Measurements from ENCODE around the gene ADGRF3. TPM values are rescaled to one million over a fixed set of nuclear protein-coding genes. Genes with fewer than 3 reads are reported as not detected.
"Not testable (repeated sequence)": the region's sequence is repeated elsewhere in the genome, so short reads cannot be mapped to it uniquely, and the experiment has no call there.

ADGRF3 gene
- total RNA-seq, 1 experiment from 2014 or later = 0.09 TPM

DNA sequence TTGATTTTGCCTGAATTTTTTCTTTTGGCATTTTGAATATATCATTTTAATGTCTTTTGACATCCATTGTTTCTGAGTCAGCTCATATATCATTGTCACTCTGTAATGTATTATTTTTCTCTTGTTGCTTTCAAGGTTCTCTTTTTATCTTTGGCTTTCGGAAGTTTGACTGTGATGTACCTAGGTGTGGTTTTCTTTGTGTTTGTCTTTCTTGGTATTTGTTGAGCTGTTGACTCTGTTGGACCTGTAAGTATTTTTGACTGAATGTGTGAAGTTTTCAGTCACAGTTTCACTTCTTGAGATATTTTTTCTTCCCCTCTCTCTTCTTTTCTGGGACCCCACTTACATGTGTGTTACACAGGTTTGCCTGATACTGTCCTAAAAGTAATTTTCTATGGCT, 30.2 kb upstream of the ADGRF3 start:
- Histone ChIP-seq H3K27me3 (ENCODE audit: insufficient read depth, low read length) (no peaks in the 10 kb centered on the region), H3K27ac (ENCODE audit: insufficient read length, low read depth, low read length) (no peak overlapping the region), H4K5ac (ENCODE audit: insufficient read length, low read depth, low read length) (no peak overlapping the region), H4K20me1 (ENCODE audit: control insufficient read depth, insufficient read depth, insufficient read length) (no peaks in the 10 kb centered on the region), H3K9ac (ENCODE audit: extremely low read depth, insufficient read length, low read length) (no peak overlapping the region), H2BK5ac (ENCODE audit: insufficient read length, low read length) (no peak overlapping the region), H3K18ac (ENCODE audit: insufficient read length, low read depth, low read length) (no peak overlapping the region), H3K14ac (ENCODE audit: insufficient read depth, low read length) (no peak overlapping the region), H3K4me2 (ENCODE audit: insufficient read depth, insufficient read length, low read length) (no peak overlapping the region), H2AK5ac (ENCODE audit: insufficient read length, low read length) (no peak overlapping the region), H4K91ac (ENCODE audit: insufficient read length, low read depth, low read length) (no peak overlapping the region), H2BK20ac (ENCODE audit: low read depth, low read length, poor library complexity, severe bottlenecking) (no peak overlapping the region), H3K56ac (ENCODE audit: insufficient read length, low read depth, low read length) (no peak overlapping the region), H4K8ac (replicated peaks; ENCODE audit: insufficient read length, low read depth, low read length) (no peak overlapping the region), H3K23me2 (ENCODE audit: insufficient read length, low read depth, low read length, poor library complexity, severe bottlenecking) (no peaks in the 10 kb centered on the region), H3K4ac (ENCODE audit: low read depth, low read length) (no peak overlapping the region), H3K23ac (ENCODE audit: insufficient read length, low read depth, low read length) (no peak overlapping the region), H3K4me1 (ENCODE audit: insufficient read depth, low read length) (no peaks in the 10 kb centered on the region), H3T11ph (ENCODE audit: low read length) (no peak overlapping the region), H2BK120ac (ENCODE audit: low read depth, low read length, poor library complexity, severe bottlenecking) (no peak overlapping the region), H3K79me2 (ENCODE audit: insufficient read depth, low read length) (no peaks in the 10 kb centered on the region), H2BK15ac (ENCODE audit: low read depth, low read length) (no peak overlapping the region), H3K79me1 (ENCODE audit: insufficient read depth, low read depth, low read length, poor library complexity, severe bottlenecking) (no peaks in the 10 kb centered on the region), H2BK12ac (ENCODE audit: insufficient read length, low read depth, low read length) (no peak overlapping the region), H2AFZ (ENCODE audit: low read length) (no peak overlapping the region), H3K9me3 (ENCODE audit: control insufficient read depth, low read depth, low read length) (no peaks in the 10 kb centered on the region)
- WGBS (ENCODE audit: extremely low coverage, insufficient read length, low lambda C conversion rate) = no CpG with 5 or more reads among the region's 1 CpG
- H3K4me1 Mint-ChIP-seq = no peaks in the 10 kb centered on the region
- H3K4me3 Mint-ChIP-seq = no peak overlapping the region
- DNase-seq = no peak
- H3K9me3 Mint-ChIP-seq = peaks cover 2 to 8% of the 10 kb centered on the region in 2 experiments
- no peaks in the 10 kb centered on the region for H3K27me3 Mint-ChIP-seq (ENCODE audit: low read depth)
- no peak overlapping the region; a peak in 1 of 7 replicates for H3K27ac Mint-ChIP-seq
- TF ChIP-seq, protein P1, sequence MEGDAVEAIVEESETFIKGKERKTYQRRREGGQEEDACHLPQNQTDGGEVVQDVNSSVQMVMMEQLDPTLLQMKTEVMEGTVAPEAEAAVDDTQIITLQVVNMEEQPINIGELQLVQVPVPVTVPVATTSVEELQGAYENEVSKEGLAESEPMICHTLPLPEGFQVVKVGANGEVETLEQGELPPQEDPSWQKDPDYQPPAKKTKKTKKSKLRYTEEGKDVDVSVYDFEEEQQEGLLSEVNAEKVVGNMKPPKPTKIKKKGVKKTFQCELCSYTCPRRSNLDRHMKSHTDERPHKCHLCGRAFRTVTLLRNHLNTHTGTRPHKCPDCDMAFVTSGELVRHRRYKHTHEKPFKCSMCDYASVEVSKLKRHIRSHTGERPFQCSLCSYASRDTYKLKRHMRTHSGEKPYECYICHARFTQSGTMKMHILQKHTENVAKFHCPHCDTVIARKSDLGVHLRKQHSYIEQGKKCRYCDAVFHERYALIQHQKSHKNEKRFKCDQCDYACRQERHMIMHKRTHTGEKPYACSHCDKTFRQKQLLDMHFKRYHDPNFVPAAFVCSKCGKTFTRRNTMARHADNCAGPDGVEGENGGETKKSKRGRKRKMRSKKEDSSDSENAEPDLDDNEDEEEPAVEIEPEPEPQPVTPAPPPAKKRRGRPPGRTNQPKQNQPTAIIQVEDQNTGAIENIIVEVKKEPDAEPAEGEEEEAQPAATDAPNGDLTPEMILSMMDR (conservative IDR thresholded peaks at IDR 0.05) = no peak
- H3K36me3 Mint-ChIP-seq (ENCODE audit: insufficient read depth in 1 of 3, low read depth in 3 of 3) = peaks cover 18 to 57% (median 41%) of the 10 kb centered on the region in 3 experiments

DNA sequence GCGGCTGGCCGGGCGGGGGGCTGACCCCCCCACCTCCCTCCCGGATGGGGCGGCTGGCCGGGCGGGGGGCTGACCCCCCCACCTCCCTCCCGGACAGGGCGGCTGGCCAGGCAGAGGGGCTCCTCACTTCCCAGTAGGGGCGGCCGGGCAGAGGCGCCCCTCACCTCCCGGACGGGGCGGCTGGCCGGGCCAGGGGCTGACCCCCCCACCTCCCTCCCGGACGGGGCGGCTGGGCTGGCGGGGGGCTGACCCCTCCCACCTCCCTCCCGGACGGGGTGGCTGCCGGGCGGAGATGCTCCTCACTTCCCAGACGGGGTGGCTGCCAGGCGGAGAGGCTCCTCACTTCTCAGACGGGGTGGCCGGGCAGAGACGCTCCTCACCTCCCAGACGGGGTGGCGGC, 24.3 kb upstream of the ADGRF3 start:
- DNase-seq; H3K27ac Mint-ChIP-seq; H3K27me3 ChIP-seq (ENCODE audit: insufficient read depth, low read length); H3K9me3 ChIP-seq (ENCODE audit: control insufficient read depth, low read depth, low read length); H3K4me1 Mint-ChIP-seq; H2AFZ ChIP-seq (ENCODE audit: low read length); H3K56ac ChIP-seq (ENCODE audit: insufficient read length, low read depth, low read length); H3K14ac ChIP-seq (ENCODE audit: insufficient read depth, low read length); H4K91ac ChIP-seq (ENCODE audit: insufficient read length, low read depth, low read length); H2BK5ac ChIP-seq (ENCODE audit: insufficient read length, low read length); H3K27me3 Mint-ChIP-seq (ENCODE audit: low read depth); H2BK12ac ChIP-seq (ENCODE audit: insufficient read length, low read depth, low read length); H3K4me2 ChIP-seq (ENCODE audit: insufficient read depth, insufficient read length, low read length); H3T11ph ChIP-seq (ENCODE audit: low read length); H3K9ac ChIP-seq (ENCODE audit: extremely low read depth, insufficient read length, low read length); H2BK20ac ChIP-seq (ENCODE audit: low read depth, low read length, poor library complexity, severe bottlenecking); H3K18ac ChIP-seq (ENCODE audit: insufficient read length, low read depth, low read length); H3K79me1 ChIP-seq (ENCODE audit: insufficient read depth, low read depth, low read length, poor library complexity, severe bottlenecking); H4K8ac ChIP-seq (replicated peaks; ENCODE audit: insufficient read length, low read depth, low read length); H3K4me1 ChIP-seq (ENCODE audit: insufficient read depth, low read length); H4K20me1 ChIP-seq (ENCODE audit: control insufficient read depth, insufficient read depth, insufficient read length); H3K23me2 ChIP-seq (ENCODE audit: insufficient read length, low read depth, low read length, poor library complexity, severe bottlenecking); H3K23ac ChIP-seq (ENCODE audit: insufficient read length, low read depth, low read length); H4K5ac ChIP-seq (ENCODE audit: insufficient read length, low read depth, low read length); H3K4me3 Mint-ChIP-seq; H3K79me2 ChIP-seq (ENCODE audit: insufficient read depth, low read length); H3K4ac ChIP-seq (ENCODE audit: low read depth, low read length); H2BK15ac ChIP-seq (ENCODE audit: low read depth, low read length); H2AK5ac ChIP-seq (ENCODE audit: insufficient read length, low read length); H2BK120ac ChIP-seq (ENCODE audit: low read depth, low read length, poor library complexity, severe bottlenecking); H3K27ac ChIP-seq (ENCODE audit: insufficient read length, low read depth, low read length): not testable (repeated sequence)
- peaks cover 40 to 60% (median 56%) of the 10 kb centered on the region in 3 experiments for H3K36me3 Mint-ChIP-seq (ENCODE audit: insufficient read depth in 1 of 3, low read depth in 3 of 3)
- peaks cover 10 to 15% of the 10 kb centered on the region in 2 experiments for H3K9me3 Mint-ChIP-seq
- no CpG with 5 or more reads among the region's 31 CpGs for WGBS (ENCODE audit: extremely low coverage, insufficient read length, low lambda C conversion rate)

Data from H9 (cell line).